HG03060 (cell line): Measurements from ENCODE around the gene TAC3.
"Not testable (repeated sequence)": the region's sequence is repeated elsewhere in the genome, so short reads cannot be mapped to it uniquely, and the experiment has no call there.

Source experiments
- ATAC-seq: cut with Tn5 transposase; IDR thresholded peaks from one replicate; pipeline ENCODE4 v1.9.1; 2021; ENCODE audit warnings: low read depth, moderate number of reproducible peaks; ENCODE audit not compliant: unreplicated experiment

TAC3 gene

GRCh38 chr12:57016348-57016747 lies at the start of gene TAC3:
Gene TAC3, minus strand, starts transcription at chr12:57016529. Its CDS starts 732 bp downstream, at chr12:57015797.
- ATAC-seq: no peak

- peak; percentile 54 for ATAC-seq
Measured at GRCh38 chr12:57063991-57064685, 47.8 kb upstream of the TAC3 start.

- no peak for ATAC-seq
Measured at GRCh38 chr12:57058454-57058853, 42.1 kb upstream of the TAC3 start.

DNA sequence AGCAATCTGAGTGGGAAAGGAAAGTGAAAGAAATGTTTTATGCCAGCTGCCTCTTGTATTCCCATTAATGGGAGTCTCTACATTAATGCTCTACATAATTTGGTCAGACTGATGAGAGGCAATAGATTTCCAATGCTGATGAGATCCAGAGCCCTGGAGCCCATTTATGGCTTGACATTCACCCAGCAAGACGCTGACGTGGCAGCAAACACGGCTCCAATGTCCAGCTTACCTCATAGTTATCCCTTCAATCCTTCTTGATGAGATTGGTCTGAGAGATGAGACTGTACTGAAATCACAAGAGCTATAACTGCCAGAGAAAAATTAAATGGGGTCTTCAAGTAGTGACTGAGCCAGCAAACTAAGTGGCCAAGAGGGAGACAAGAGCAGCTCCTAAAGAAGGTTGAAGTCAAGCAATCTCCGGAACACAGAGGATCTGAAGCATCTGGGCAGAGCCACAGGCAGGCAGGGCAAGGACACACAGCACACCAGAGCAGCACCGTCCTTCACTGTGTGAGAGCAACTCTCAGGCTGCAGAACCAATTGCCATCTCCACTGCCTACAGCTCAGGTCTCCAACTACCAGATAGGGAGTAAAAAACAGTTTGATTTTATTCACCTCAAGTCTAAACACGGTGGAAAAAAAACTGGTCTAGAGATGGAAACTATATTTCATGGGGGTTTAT lies 40.9 kb upstream of the TAC3 start:
- no peak for ATAC-seq

DNA sequence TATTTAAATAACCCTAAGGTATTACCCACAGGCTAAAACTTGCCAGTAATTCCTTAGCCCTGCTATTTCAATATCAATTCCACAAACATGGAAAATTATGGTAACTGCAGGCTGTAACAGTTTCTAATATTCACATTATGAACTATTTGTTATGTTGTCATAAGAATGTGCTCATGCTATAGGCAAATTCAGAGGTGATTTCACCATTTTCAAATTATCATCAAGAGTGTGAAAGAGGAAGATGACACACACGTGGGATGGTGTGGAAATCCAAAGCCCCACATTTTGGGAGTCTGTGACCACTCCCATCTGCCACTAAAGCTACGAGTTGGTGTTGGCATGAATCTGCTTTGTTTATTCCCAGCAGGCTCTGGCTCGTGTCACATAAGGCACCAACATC lies 39.5 kb upstream of the TAC3 start:
- ATAC-seq: no peak

- ATAC-seq: not testable (repeated sequence)
Measured at GRCh38 chr12:57053901-57054300, 37.6 kb upstream of the TAC3 start.

DNA sequence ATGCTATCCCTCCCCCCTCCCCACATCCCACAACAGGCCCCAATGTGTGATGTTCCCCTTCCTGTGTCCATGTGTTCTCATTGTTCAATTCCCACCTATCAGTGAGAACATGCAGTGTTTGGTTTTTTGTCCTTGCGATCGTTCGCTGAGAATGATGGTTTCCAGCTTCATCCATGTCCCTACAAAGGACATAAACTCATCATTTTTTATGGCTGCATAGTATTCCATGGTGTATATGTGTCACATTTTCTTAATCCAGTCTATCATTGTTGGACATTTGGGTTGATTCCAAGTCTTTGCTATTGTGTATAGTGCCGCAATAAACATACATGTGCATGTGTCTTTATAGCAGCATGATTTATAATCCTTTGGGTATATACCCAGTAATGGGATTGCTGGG lies 36.8 kb upstream of the TAC3 start:
- not testable (repeated sequence) for ATAC-seq

DNA sequence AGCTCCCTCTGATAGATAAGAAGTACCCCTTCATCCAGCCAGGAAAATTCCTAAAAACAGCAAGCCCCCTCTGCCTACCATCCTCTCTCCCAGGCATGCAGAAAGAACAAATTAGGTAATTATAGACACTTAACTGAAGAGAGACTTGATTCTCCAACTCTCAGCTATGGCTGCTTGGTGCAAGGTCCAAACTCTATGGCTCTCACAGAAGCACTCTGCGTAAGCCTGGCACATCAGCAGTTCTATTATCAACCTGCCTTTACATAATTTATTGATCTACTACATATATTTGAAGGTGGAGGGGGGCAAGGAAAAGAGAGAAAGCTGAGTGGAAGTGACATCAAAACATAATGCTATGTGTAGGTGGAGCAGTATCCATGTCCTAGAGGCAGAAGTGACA lies 34.7 kb upstream of the TAC3 start:
- ATAC-seq: no peak

- ATAC-seq: no peak
Measured at GRCh38 chr12:57049890-57050289, 33.6 kb upstream of the TAC3 start, which contains the start of gene MYO1A. Gene MYO1A, minus strand, starts transcription at chr12:57050129. Its CDS starts 1,806 bp downstream, at chr12:57048323.

- ATAC-seq: no peak
Measured at GRCh38 chr12:57049119-57049446, 32.8 kb upstream of the TAC3 start.

- ATAC-seq: no peak
Measured at GRCh38 chr12:57048423-57049118, 32.2 kb upstream of the TAC3 start.

GRCh38 chr12:57047981-57048380 lies 31.7 kb upstream of the TAC3 start:
- ATAC-seq: no peak

DNA sequence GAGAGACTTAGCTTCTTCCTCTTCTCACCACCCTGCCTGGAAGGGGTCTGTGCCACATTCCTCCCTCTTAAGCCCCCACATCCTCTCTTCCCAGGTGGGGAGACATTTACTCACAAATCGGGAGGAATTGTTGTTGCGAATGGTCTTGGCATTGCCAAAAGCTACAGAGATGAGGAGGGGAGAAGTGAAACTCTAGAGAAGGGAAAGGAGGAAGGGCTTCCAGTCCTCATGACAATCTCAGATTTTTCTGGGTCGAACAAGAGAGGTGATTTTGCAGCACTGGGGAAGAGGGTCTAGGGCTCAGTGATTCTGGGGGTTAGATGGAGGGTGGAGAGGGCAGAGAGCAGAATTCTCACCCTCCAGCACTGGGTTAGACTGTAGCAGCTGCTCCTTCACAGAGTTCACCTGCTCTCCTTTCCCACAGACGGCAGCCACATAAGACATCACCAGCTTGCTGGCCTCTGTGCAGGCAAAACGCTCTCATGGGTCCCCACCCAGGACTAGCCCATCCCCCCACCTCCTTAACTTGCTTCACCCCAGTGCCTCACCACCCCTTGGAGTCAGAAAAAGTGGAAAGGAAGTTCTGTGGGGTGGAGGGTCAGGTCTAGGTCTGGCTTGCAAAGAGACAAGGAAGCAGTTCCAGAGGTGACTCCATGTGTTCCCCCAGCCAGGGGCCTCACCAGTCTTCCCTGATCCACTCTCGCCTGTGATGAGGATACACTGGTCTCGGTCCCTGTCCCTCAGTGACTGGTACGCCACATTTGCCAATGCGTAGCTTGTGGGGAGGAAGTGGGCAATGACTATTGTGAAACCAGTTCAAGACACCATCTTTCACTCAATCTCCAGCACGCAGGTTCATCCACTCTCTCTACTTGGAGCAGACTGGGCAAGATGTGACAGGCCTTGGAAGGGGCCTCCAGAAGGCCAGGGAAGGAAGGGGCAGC lies 30.9 kb upstream of the TAC3 start:
- ATAC-seq: no peak

DNA sequence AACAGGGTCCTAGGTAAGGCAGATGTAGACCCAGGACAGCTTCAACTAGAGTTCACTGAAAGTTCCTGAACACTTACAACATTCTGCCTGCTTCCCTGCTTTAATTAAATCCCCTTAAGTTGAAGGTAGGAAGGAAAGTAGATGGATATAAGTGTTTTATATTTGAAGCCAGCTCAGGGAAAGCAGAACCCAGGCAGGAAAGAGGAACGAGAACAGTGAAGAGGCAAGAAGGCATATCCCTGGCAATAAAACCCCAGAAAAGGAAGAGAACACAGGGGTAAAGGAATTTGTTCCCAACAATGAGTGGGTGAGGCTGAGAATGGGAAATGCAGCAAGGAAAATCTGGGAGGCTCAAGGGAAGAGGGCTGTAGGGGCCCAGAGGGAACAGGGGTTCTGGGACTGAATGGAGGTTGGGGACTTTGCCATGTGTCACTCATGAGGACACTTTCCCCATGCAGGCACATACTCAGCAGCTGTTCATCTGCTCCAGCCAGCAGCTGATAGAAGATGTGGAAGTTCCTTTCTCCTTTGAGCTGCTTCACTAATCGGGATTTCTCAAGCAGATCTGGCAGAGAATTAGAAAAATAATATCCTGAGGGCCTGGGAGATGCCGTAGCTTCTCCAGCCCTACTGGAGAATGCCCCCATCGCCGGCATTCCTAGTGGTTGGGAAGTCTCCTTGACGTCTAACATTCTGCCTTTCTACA lies 29.9 kb upstream of the TAC3 start:
- no peak for ATAC-seq

DNA sequence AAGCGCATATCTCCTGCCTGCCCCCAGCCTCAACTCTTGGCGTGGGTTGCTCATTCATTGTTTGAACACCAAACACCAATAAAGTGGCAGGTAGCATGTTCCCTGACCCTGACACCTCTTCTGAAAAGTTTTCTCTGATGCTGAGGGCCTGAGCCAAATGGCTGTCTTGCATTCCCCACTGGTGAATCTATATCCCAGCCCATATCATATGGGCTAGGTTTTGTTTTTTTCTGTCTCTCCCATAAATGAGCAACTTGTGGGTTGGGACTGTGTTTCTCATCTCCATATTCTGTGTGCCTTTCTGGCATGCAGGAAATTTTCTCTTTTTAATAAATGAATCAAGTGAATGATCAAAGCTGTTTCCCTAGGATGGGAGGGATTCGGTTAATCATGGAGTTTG lies 28.6 kb upstream of the TAC3 start:
- no peak for ATAC-seq

- no peak for ATAC-seq
Measured at GRCh38 chr12:57044468-57044867, 28.1 kb upstream of the TAC3 start.

DNA sequence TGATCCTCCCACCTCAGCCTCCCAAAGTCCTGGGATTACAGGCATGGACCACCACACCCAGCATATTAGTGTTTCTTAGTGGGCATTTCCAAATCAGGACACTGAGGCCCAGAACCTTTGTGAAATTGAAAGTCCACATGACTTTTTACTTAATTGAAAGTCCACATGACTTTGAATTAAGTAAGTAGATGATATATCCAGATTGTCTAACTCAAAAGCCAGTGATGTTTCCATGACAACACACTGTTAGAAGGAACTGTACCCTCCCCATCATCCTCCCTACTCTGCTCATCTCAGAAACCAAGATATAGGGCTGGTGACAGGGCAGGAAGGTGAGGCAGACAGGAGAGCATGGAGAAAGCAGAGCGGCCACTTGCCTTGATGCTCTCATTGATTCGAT lies 26.4 kb upstream of the TAC3 start:
- ATAC-seq: no peak

- no peak for ATAC-seq
Measured at GRCh38 chr12:57040750-57041149, 24.4 kb upstream of the TAC3 start.

DNA sequence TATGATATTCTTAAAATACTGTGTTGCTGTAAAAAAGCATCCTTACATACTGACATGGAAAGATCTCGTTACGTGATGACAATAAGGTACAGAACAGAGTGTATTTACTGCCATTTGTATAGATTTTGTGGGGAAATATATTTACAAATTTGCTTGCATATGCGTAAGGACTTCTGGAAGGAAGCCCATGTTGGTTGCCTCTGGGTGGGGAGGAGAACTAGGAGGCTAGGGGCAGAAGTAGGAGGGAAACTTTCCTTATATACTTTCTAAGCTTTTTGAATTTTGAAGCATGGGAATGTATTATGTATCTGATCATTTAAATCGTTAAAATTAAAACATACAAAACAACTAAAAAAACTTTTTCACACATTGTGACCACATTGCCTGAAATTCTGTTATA lies 23.9 kb upstream of the TAC3 start:
- ATAC-seq: no peak
